ENCODE data around the gene AAGAB. TPM values are rescaled to one million over a fixed set of nuclear protein-coding genes. Genes with fewer than 3 reads are reported as not detected.

The AAGAB gene
- total RNA-seq, 1 experiment from 2014 or later, result 52.0 TPM

DNA sequence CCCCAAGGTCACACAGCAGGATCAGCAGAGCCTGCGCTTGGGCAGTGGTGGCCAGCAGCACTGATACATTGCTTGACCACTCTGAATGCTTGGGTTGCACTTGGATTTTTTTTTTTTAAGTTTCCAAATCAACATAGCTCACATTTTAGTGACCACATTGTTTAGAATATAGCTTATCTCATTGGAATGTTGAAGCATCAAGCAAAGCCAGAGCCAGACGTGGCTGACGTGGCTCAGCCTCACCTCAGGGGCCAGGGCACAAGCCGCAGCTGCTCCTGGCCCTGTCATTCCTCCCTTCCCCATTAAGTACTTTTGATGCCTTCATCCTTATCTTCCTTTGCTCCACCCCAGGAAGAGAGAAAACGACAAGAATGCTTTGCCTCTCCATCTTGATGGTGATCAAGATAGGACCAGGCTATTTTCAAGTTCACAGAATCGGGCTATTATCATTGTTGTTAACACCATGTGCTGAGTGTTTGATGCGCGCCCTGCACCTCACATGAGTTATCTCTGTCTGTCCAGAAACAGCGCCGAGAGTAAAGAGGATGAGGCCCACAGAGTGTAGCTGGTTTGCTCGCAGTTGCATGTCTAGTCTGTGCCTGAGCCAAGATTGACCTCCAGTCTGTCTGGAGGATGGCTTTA lies 75.8 kb downstream of the AAGAB start:
- TF ChIP-seq ZFX (IDR thresholded peaks at IDR 0.05) (no peak), RAD21 (IDR thresholded peaks at IDR 0.05; ENCODE audit: low read depth) (no peak), CEBPB (IDR thresholded peaks at IDR 0.05; ENCODE audit: low read depth) (no peak), YY1 (IDR thresholded peaks at IDR 0.05; ENCODE audit: extremely low read depth, insufficient replicate concordance, low read depth, low read length) (no peak), POLR2AphosphoS5 (IDR thresholded peaks at IDR 0.05; ENCODE audit: low read depth, low read length) (no peak), TCF7L2 (IDR thresholded peaks at IDR 0.05; ENCODE audit: borderline replicate concordance, extremely low read depth, insufficient read depth, insufficient read length) (no peak), SRF (IDR thresholded peaks at IDR 0.05; ENCODE audit: low read depth) (no peak), EZH2 (IDR thresholded peaks at IDR 0.05) (no peak), ELF1 (IDR thresholded peaks at IDR 0.05; ENCODE audit: borderline replicate concordance, low read depth) (no peak), SP1 (IDR thresholded peaks at IDR 0.05; ENCODE audit: low read depth) (no peak), EGR1 (IDR thresholded peaks at IDR 0.05; ENCODE audit: low read depth) (no peak), REST (IDR thresholded peaks at IDR 0.05; ENCODE audit: low read depth) (no peak), MAX (IDR thresholded peaks at IDR 0.05) (no peak), SIN3A (IDR thresholded peaks at IDR 0.05; ENCODE audit: low read depth) (no peak), EZH2phosphoT487 (IDR thresholded peaks at IDR 0.05; ENCODE audit: borderline replicate concordance) (no peak), ZNF274 (IDR thresholded peaks at IDR 0.05; ENCODE audit: low read depth, low read length) (no peak)
- TF ChIP-seq, protein P1, sequence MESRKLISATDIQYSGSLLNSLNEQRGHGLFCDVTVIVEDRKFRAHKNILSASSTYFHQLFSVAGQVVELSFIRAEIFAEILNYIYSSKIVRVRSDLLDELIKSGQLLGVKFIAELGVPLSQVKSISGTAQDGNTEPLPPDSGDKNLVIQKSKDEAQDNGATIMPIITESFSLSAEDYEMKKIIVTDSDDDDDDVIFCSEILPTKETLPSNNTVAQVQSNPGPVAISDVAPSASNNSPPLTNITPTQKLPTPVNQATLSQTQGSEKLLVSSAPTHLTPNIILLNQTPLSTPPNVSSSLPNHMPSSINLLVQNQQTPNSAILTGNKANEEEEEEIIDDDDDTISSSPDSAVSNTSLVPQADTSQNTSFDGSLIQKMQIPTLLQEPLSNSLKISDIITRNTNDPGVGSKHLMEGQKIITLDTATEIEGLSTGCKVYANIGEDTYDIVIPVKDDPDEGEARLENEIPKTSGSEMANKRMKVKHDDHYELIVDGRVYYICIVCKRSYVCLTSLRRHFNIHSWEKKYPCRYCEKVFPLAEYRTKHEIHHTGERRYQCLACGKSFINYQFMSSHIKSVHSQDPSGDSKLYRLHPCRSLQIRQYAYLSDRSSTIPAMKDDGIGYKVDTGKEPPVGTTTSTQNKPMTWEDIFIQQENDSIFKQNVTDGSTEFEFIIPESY (IDR thresholded peaks at IDR 0.05; ENCODE audit: extremely low read depth, insufficient replicate concordance, low read length), result no peak
- CTCF ChIA-PET, result no interaction called here
- Histone ChIP-seq H3K36me3 (ENCODE audit: control insufficient read depth in 1 of 2, insufficient read depth in 2 of 2, low read length in 2 of 2) (peaks cover 2 to 56% of the 10 kb centered on the region in 2 experiments; a peak in 3 of 4 replicates), H3K79me2 (ENCODE audit: insufficient read depth, low read length) (peaks cover 25% of the 10 kb centered on the region; the same call in 1 of the 2 replicates), H3K4me2 (ENCODE audit: low read length) (no peak overlapping the region), H3K9me2 (ENCODE audit: insufficient read depth) (no peaks in the 10 kb centered on the region), H3K9ac (ENCODE audit: low read length) (no peak overlapping the region), H3K9me3 (ENCODE audit: control insufficient read depth in 1 of 2, insufficient read depth in 1 of 2, low read depth in 1 of 2, low read length in 2 of 2) (no peaks in the 10 kb centered on the region), H4K20me1 (ENCODE audit: insufficient read depth) (no peaks in the 10 kb centered on the region), H2AFZ (ENCODE audit: low read depth, low read length, poor library complexity, severe bottlenecking) (no peak overlapping the region), H3K4me1 (ENCODE audit: control insufficient read depth in 1 of 2, insufficient read depth in 2 of 2, low read length in 2 of 2) (peaks cover 26 to 45% of the 10 kb centered on the region in 2 experiments), H3K27ac (ENCODE audit: low read depth, low read length) (no peak overlapping the region), H3K4me3 (replicated peaks in 1 of 2; ENCODE audit: low read depth in 1 of 2, low read length in 2 of 2) (no peak overlapping the region), H3K27me3 (ENCODE audit: insufficient read depth, low read length) (no peaks in the 10 kb centered on the region)
- no TSS peak for BruUV-seq (replicated peaks)
- RAD21 ChIA-PET (ENCODE audit: low non-redundant PET in 1 of 2, low total read pairs in 2 of 2, uncharacterized antibody in 2 of 2, unreplicated experiment in 2 of 2), result no interaction called here
- ATAC-seq, result no peak
- intact Hi-C loops (cut with micrococcal nuclease), result loop anchor here (10.0 kb wide), 1 partner anchor 234 kb away; no protein-coding TSS in a partner anchor
- POLR2A ChIA-PET, result no interaction called here
- no peak for DNase-seq (ENCODE audit: low read depth, low spot score)

Data from HCT116 (cell line).